HepG2 (cell line): ENCODE results near the gene MT1G. TPM values are rescaled to one million over a fixed set of nuclear protein-coding genes. Genes with fewer than 3 reads are reported as not detected.

Experiments
- CSRNP2 ChIP-seq: sonication (generic); formaldehyde crosslinking; conservative IDR thresholded peaks from 2 replicates; pipeline ENCODE4 v1.8.0; 2022; ENCODE audit warnings: low read depth, missing genetic modification reagents
- EHMT2 ChIP-seq: fragments of 200-600 bp; sonication (generic); IDR thresholded peaks from 2 replicates; pipeline ENCODE4 v1.7.0; 2017; ENCODE audit warnings: antibody characterized with exemption, low read depth, low read length, borderline replicate concordance
- FUBP1 ChIP-seq: sonication (generic); formaldehyde crosslinking; IDR thresholded peaks from 2 replicates; pipeline ENCODE4 v1.5.1; 2020; ENCODE audit warnings: missing genetic modification reagents, mild to moderate bottlenecking, borderline replicate concordance
- GLI4 ChIP-seq: sonication (generic); formaldehyde crosslinking; IDR thresholded peaks from 2 replicates; pipeline ENCODE4 v1.5.1; 2020; ENCODE audit warnings: missing genetic modification reagents, mild to moderate bottlenecking, moderate library complexity, borderline replicate concordance
- HNF1A ChIP-seq, 2 experiments: sonication (generic) in 1 of 2; formaldehyde crosslinking in 1 of 2; IDR thresholded peaks; 2 replicates each; pipeline versions ENCODE4 v1.4.0 to v1.6.1; 2016 to 2020; ENCODE audit warnings: borderline replicate concordance in 1 of 2, low read depth in 1 of 2, mild to moderate bottlenecking in 1 of 2, missing genetic modification reagents in 1 of 2
- IRF2 ChIP-seq: IDR thresholded peaks from 2 replicates; pipeline ENCODE4 v1.6.1; 2018; ENCODE audit warnings: missing genetic modification reagents, missing compliant biosample characterization
- KMT2B ChIP-seq: IDR thresholded peaks from 2 replicates; pipeline ENCODE4 v1.6.1; 2016; ENCODE audit warnings: missing genetic modification reagents, missing compliant biosample characterization
- MYNN ChIP-seq: sonication (generic); formaldehyde crosslinking; IDR thresholded peaks from 2 replicates; pipeline ENCODE4 v1.4.0; 2020; ENCODE audit warnings: mild to moderate bottlenecking, low read depth, missing genetic modification reagents
- PAWR ChIP-seq: sonication (generic); formaldehyde crosslinking; IDR thresholded peaks from 2 replicates; pipeline ENCODE4 v1.4.0; 2020; ENCODE audit warnings: missing genetic modification reagents, mild to moderate bottlenecking, borderline replicate concordance
- PPARG ChIP-seq: conservative IDR thresholded peaks from 2 replicates; pipeline ENCODE4 v1.6.1; 2016; ENCODE audit warnings: missing biosample characterization, missing genetic modification reagents
- REL ChIP-seq: sonication (generic); formaldehyde crosslinking; conservative IDR thresholded peaks from 2 replicates; pipeline ENCODE4 v1.8.0; 2022; ENCODE audit warnings: mild to moderate bottlenecking, missing genetic modification reagents, moderate library complexity
- SMAD3 ChIP-seq: sonication (generic); formaldehyde crosslinking; IDR thresholded peaks from 2 replicates; pipeline ENCODE4 v1.4.0; 2020; ENCODE audit warnings: missing genetic modification reagents
- SNAPC5 ChIP-seq: sonication (generic); formaldehyde crosslinking; IDR thresholded peaks from 2 replicates; pipeline ENCODE4 v1.8.1; 2023; ENCODE audit warnings: mild to moderate bottlenecking, missing genetic modification reagents, borderline replicate concordance
- YEATS2 ChIP-seq: sonication (generic); formaldehyde crosslinking; IDR thresholded peaks from 2 replicates; pipeline ENCODE4 v1.4.0; 2020; ENCODE audit warnings: missing genetic modification reagents, borderline replicate concordance
- ZNF138 ChIP-seq: sonication (generic); formaldehyde crosslinking; IDR thresholded peaks from 2 replicates; pipeline ENCODE4 v1.5.0; 2020; ENCODE audit warnings: mild to moderate bottlenecking, low read depth, missing genetic modification reagents
- ZNF251 ChIP-seq: sonication (generic); formaldehyde crosslinking; IDR thresholded peaks from 2 replicates; pipeline ENCODE4 v1.9.0; 2021; ENCODE audit warnings: mild to moderate bottlenecking, missing genetic modification reagents
- ZNF639 ChIP-seq: conservative IDR thresholded peaks from 2 replicates; pipeline ENCODE4 v1.6.1; 2018; ENCODE audit warnings: missing genetic modification reagents
- ZNF740 ChIP-seq: sonication (generic); formaldehyde crosslinking; IDR thresholded peaks from 2 replicates; pipeline ENCODE4 v1.4.0; 2020; ENCODE audit warnings: missing genetic modification reagents
- polyA plus RNA-seq, 8 experiments: library from polyadenylated mRNA; depleted of rRNA in 3 of 8; stranded (reverse) in 7 of 8; unstranded in 1 of 8; fragments of >200 nt; fragmentation: Illumina TruSeq in 4 of 8; extraction: Trizol in 4 of 8; gene quantifications; 2 replicates each; pipeline versions ENCODE4 v1.2.1 to v1.2.3, GENCODE V29; 2011 to 2016; ENCODE audit warnings: low read depth in 4 of 8, missing spikeins in 1 of 8, mixed read lengths in 1 of 8; ENCODE audit not compliant: insufficient read depth in 1 of 8
- total RNA-seq, 5 experiments: library from RNA; depleted of rRNA; stranded (reverse); fragments of >200 nt; fragmentation: Illumina TruSeq; extraction: Trizol; gene quantifications; 2 replicates each; pipeline ENCODE4 v1.2.3, GENCODE V29; 2016; ENCODE audit warnings: low read depth in 1 of 5

The MT1G gene
- total and polyA plus RNA-seq, 2 of the 13 experiments (the other 11 are each of a cell fraction or from before 2014, with no cell fraction given), result 3.6 to 377 TPM

- no peak for TF ChIP-seq ZNF138 (CRISPR knock-in tag)
- no peak for TF ChIP-seq FUBP1 (CRISPR knock-in tag)
- peak; percentile 70; the same call in 1 of the 2 replicates for TF ChIP-seq ZNF251
- TF ChIP-seq SMAD3 (CRISPR knock-in tag), result no peak
- TF ChIP-seq ZNF740 (CRISPR knock-in tag), result no peak
- TF ChIP-seq GLI4 (CRISPR knock-in tag), result peak; percentile 44; the same call in 1 of the 2 replicates
- TF ChIP-seq SNAPC5 (CRISPR knock-in tag), result no peak
- TF ChIP-seq PPARG (CRISPR knock-in tag), result no peak; the same call in 1 of the 2 replicates
- no peak for TF ChIP-seq CSRNP2 (CRISPR knock-in tag)
- TF ChIP-seq PAWR (CRISPR knock-in tag), result no peak
- TF ChIP-seq ZNF639 (CRISPR knock-in tag), result no peak
- TF ChIP-seq HNF1A (IDR thresholded peaks at IDR 0.05; ENCODE audit: low read depth), result no peak
- no peak; the same call in 1 of the 2 replicates for TF ChIP-seq HNF1A (CRISPR knock-in tag; IDR thresholded peaks at IDR 0.05; ENCODE audit: borderline replicate concordance)
- TF ChIP-seq REL (CRISPR knock-in tag), result no peak
- TF ChIP-seq IRF2 (CRISPR knock-in tag), result peak; percentile 47; the same call in 1 of the 2 replicates
- TF ChIP-seq KMT2B (CRISPR knock-in tag), result peak; percentile 81; the same call in 1 of the 2 replicates
- TF ChIP-seq EHMT2, result no peak
- 0 out of 2 replicates have a peak, but pooled peaks have one; percentile 64 for TF ChIP-seq YEATS2
- TF ChIP-seq MYNN (CRISPR knock-in tag), result no peak
These were observed 14.3 kb upstream of the MT1G start, which contains the start of gene MT1X (continued) for GRCh38 chr16:56681939-56682702.
